Vagina (tissue), 2 donors: ENCODE data around the gene KREMEN2. TPM values are rescaled to one million over a fixed set of nuclear protein-coding genes. Genes with fewer than 3 reads are reported as not detected.

Experiments used
- DNase-seq, 2 donors: peaks; one replicate each; pipeline ENCODE4 v3.0.0-alpha.2; 2017; ENCODE audit errors: extremely low spot score in 2 of 2
- H3K27ac ChIP-seq: fragments of 200-600 bp; sonication (generic); one replicate; pipeline ENCODE4 v1.5.1; 2019
- H3K27me3 ChIP-seq: fragments of 200-600 bp; sonication (generic); one replicate; pipeline ENCODE4 v1.5.1; 2019
- H3K36me3 ChIP-seq, 2 donors: fragments of 200-600 bp; sonication (generic); one replicate each; pipeline ENCODE4 v1.5.1; 2017 to 2019
- H3K4me1 ChIP-seq: fragments of 200-600 bp; sonication (generic); one replicate; pipeline ENCODE4 v1.5.1; 2019
- H3K4me3 ChIP-seq, 2 donors: fragments of 200-600 bp; sonication (generic); 1 replicate in 1 of 2; 2 replicates in 1 of 2; pipeline ENCODE4 v1.5.1; 2016 to 2019
- H3K9me3 ChIP-seq: fragments of 200-600 bp; sonication (generic); one replicate; pipeline ENCODE4 v1.5.1; 2019
- POLR2A ChIP-seq, 2 donors: fragments of 450-650 bp; IDR thresholded peaks; one replicate each; pipeline ENCODE4 v1.6.1; 2017; ENCODE audit warnings: antibody characterized with exemption in 2 of 2, mild to moderate bottlenecking in 2 of 2, moderate library complexity in 2 of 2
- POLR2AphosphoS5 ChIP-seq, 2 donors: sonication (generic); formaldehyde crosslinking; IDR thresholded peaks; one replicate each; pipeline ENCODE4 v1.9.0; 2017; ENCODE audit warnings: antibody characterized with exemption in 2 of 2, mild to moderate bottlenecking in 2 of 2, low read depth in 1 of 2; ENCODE audit not compliant: insufficient read depth in 1 of 2
- intact Hi-C: fragments of 100-400 bp; cut with DNase I; formaldehyde crosslinking; loops from one replicate; pipeline ENCODE4 v1.15.1; 2023
- total RNA-seq: library from RNA; depleted of rRNA; stranded (reverse); fragments of >200 nt; gene quantifications from one replicate; pipeline ENCODE4 v1.2.3, GENCODE V29; 2016
- TF ChIP-seq, protein P1 (sequence below), 3 experiments: fragments of 450-650 bp in 2 of 3; fragments of 200-600 bp in 1 of 3; sonication (generic) in 1 of 3; IDR thresholded peaks; one replicate each; pipeline ENCODE4 v1.5.1; 2017 to 2019; ENCODE audit warnings: antibody characterized with exemption in 3 of 3, mild to moderate bottlenecking in 2 of 3, moderate library complexity in 2 of 3

Gene KREMEN2
- total RNA-seq, 1 donor from 2014 or later, result not detected

DNA sequence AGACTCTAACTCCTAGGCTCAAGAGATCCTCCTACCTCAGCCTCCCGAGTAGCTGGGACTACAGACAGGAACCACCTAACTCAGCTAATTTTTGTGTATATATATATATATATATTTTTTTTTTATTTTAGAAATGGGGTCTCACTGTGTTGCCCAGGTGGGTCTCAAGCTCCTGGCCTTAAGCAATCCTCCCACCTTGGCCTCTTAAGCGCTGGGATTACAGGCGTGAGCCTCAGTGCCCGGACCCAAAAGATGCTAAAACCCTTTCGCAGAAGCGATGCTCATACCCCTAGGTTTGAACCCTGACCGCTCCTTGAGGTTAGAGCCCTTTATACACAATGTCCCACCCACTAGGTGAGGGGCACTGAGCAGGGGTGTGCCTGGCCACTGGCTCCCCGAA is 46.4 kb downstream of the KREMEN2 start:
- no peak overlapping the region for H3K4me3 ChIP-seq
- no peak overlapping the region for H3K27ac ChIP-seq
- H3K4me1 ChIP-seq, result peaks cover 3% of the 10 kb centered on the region
- no peak for TF ChIP-seq POLR2A (IDR thresholded peaks at IDR 0.05)
- no peak for TF ChIP-seq POLR2AphosphoS5 (IDR thresholded peaks at IDR 0.05; ENCODE audit: insufficient read depth in 1 of 2, low read depth in 1 of 2)
- TF ChIP-seq, protein P1, sequence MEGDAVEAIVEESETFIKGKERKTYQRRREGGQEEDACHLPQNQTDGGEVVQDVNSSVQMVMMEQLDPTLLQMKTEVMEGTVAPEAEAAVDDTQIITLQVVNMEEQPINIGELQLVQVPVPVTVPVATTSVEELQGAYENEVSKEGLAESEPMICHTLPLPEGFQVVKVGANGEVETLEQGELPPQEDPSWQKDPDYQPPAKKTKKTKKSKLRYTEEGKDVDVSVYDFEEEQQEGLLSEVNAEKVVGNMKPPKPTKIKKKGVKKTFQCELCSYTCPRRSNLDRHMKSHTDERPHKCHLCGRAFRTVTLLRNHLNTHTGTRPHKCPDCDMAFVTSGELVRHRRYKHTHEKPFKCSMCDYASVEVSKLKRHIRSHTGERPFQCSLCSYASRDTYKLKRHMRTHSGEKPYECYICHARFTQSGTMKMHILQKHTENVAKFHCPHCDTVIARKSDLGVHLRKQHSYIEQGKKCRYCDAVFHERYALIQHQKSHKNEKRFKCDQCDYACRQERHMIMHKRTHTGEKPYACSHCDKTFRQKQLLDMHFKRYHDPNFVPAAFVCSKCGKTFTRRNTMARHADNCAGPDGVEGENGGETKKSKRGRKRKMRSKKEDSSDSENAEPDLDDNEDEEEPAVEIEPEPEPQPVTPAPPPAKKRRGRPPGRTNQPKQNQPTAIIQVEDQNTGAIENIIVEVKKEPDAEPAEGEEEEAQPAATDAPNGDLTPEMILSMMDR (IDR thresholded peaks at IDR 0.05), result no peak
- DNase-seq, result no peak
- H3K27me3 ChIP-seq, result peaks cover 11% of the 10 kb centered on the region
- no peaks in the 10 kb centered on the region for H3K9me3 ChIP-seq
- intact Hi-C loops, result no loop called here
- H3K36me3 ChIP-seq, result no peaks in the 10 kb centered on the region

DNA sequence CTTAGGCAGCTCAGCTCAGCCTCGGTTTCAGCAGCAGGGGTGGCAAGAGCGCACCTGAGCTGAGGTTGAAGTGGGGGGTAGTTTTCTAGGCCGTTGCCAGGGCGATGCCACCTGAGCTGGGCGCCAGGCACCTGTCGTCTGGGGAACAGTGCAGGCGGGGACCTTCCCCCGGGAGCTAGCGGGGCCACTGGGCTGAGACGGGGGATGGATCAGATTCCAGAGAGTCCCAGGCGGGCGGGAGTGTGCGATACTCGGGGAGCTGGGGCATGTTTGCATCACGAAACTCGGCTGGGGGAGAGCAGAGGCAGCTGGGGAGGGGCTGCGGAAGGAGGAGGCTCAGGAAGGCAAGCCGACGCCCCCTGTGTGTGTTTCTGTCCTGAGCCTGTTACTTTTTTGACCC is 48.2 kb downstream of the KREMEN2 start:
- intact Hi-C loops, result no loop called here
- Histone ChIP-seq H3K36me3 (no peaks in the 10 kb centered on the region), H3K27me3 (peaks cover 11% of the 10 kb centered on the region), H3K4me1 (peaks cover 3% of the 10 kb centered on the region), H3K4me3 (no peak overlapping the region), H3K9me3 (no peaks in the 10 kb centered on the region), H3K27ac (no peak overlapping the region)
- DNase-seq, result no peak
- TF ChIP-seq, protein P1 (IDR thresholded peaks at IDR 0.05), result no peak
- TF ChIP-seq POLR2A (IDR thresholded peaks at IDR 0.05) (no peak), POLR2AphosphoS5 (IDR thresholded peaks at IDR 0.05; ENCODE audit: insufficient read depth in 1 of 2, low read depth in 1 of 2) (no peak)

DNA sequence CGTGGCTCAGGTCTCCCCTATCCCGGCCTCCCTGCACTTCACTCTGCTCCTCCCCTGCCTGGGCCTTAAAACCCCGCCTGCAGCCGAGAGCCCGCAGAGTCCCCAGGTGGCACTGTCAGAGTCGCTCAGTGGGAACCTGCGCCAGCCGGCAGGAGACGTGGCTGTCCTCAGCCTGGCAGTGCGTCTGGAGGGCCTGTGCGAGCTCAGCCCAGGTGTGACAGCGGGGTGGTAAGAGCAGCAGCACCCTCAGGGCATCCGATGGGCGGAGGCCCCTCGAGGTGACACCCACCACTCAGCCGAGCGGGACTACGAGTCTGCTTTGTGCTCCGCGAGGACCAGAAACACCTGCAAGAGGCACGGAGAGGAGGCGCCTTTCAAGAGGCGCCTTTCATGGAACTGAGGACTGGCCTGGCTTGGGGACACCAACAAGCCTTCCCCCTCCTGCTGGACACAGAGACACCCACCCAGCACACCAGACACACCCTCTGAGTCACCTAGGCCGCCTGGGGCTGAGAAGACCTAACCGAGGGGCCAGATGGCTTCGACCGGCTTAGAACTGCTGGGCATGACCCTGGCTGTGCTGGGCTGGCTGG is 48.8 kb downstream of the KREMEN2 start, which contains the start of gene CLDN9:
Gene CLDN9, plus strand, starts transcription at position 96 of the 593 bp plus-strand sequence. Its CDS starts 440 bp downstream, at position 536.
- Histone ChIP-seq H3K9me3 (no peaks in the 10 kb centered on the region), H3K27me3 (peaks cover 16% of the 10 kb centered on the region), H3K36me3 (no peaks in the 10 kb centered on the region), H3K27ac (no peak within 1 kb of the TSS), H3K4me1 (peaks cover 3% of the 10 kb centered on the region), H3K4me3 (no peak within 1 kb of the TSS)
- DNase-seq, result no peak
- TF ChIP-seq POLR2A (IDR thresholded peaks at IDR 0.05) (no peak), POLR2AphosphoS5 (IDR thresholded peaks at IDR 0.05; ENCODE audit: insufficient read depth in 1 of 2, low read depth in 1 of 2) (no peak)
- TF ChIP-seq, protein P1 (IDR thresholded peaks at IDR 0.05), result no peak
- intact Hi-C loops, result no loop called here

DNA sequence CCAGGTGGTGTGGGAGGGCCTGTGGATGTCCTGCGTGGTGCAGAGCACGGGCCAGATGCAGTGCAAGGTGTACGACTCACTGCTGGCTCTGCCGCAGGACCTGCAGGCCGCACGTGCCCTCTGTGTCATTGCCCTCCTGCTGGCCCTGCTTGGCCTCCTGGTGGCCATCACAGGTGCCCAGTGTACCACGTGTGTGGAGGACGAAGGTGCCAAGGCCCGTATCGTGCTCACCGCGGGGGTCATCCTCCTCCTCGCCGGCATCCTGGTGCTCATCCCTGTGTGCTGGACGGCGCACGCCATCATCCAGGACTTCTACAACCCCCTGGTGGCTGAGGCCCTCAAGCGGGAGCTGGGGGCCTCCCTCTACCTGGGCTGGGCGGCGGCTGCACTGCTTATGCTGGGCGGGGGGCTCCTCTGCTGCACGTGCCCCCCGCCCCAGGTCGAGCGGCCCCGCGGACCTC is 49.4 kb downstream of the KREMEN2 start:
- no peaks in the 10 kb centered on the region for H3K9me3 ChIP-seq
- no peak overlapping the region for H3K27ac ChIP-seq
- no peak overlapping the region for H3K4me3 ChIP-seq
- intact Hi-C loops, result no loop called here
- peaks cover 16% of the 10 kb centered on the region for H3K27me3 ChIP-seq
- DNase-seq, result no peak
- H3K36me3 ChIP-seq, result no peaks in the 10 kb centered on the region
- no peaks in the 10 kb centered on the region for H3K4me1 ChIP-seq
- no peak for TF ChIP-seq POLR2AphosphoS5 (IDR thresholded peaks at IDR 0.05; ENCODE audit: insufficient read depth in 1 of 2, low read depth in 1 of 2)
- no peak for TF ChIP-seq POLR2A (IDR thresholded peaks at IDR 0.05)
- TF ChIP-seq, protein P1 (IDR thresholded peaks at IDR 0.05), result no peak

DNA sequence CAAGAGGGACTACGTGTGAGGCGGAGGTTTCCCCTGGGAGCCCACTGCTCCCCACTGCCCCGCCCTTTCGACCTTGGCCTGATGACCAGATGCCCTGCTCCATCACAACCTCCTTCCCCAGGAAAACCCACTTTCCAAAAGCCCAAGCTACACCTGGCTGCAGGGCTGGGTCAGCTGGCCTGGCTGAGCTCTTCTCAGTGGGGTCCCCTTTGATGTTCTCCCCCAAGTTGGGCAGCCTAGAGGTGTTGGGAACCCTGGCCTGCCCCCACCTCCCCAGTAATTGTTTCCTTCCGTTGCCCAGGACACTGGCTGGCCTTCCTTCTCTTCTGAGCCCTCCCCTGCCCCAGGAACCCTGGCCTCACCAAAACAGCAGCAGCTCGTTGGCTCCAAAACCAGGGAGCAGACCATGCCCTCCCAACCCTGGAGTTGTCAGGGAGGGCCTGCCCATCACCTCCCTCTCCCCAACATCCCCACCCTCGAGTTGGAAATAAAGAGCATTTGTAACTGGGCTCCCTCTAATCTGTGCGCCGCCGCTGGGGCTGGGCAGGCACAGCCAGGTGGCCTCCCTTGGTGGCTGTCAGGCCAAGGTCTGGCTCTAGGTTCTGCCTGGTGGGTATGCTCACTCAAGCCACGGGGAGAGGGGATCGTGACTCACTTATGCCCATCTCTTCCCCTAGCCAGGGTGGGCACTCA is 50.1 kb downstream of the KREMEN2 start:
- H3K4me1 ChIP-seq, result no peaks in the 10 kb centered on the region
- H3K27ac ChIP-seq, result no peak overlapping the region
- H3K4me3 ChIP-seq, result no peak overlapping the region
- TF ChIP-seq, protein P1 (IDR thresholded peaks at IDR 0.05), result no peak
- no peak for TF ChIP-seq POLR2AphosphoS5 (IDR thresholded peaks at IDR 0.05; ENCODE audit: insufficient read depth in 1 of 2, low read depth in 1 of 2)
- TF ChIP-seq POLR2A (IDR thresholded peaks at IDR 0.05), result no peak
- H3K9me3 ChIP-seq, result no peaks in the 10 kb centered on the region
- DNase-seq, result no peak
- no peaks in the 10 kb centered on the region for H3K36me3 ChIP-seq
- peaks cover 16% of the 10 kb centered on the region for H3K27me3 ChIP-seq
- intact Hi-C loops, result no loop called here
